Right forelimb (tissue), 1 donor: ENCODE data around the gene FRMD1.

Experiments
- DNase-seq: peaks from one replicate; pipeline ENCODE4 v3.0.0-alpha.2; 2018

FRMD1 gene

DNA sequence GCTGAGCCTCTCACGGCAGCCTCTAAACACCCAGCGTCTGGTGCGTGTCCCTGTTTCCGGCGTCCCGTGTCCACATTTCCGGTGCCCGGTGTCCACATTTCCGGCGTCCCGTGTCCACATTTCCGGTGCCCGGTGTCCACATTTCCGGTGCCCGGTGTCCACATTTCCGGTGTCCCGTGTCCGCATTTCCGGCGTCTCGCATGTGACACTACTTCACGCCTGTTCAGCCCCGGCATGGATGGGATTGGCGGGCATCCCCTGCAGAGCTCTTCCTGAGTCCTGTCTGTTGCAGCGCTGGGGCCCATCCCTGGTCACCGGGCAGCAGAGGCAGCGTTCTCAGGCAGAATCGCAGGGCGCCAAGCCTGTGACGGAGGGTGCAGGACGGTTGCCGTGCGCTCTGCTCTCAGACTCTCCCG, 3.2 kb downstream of the FRMD1 start:
- no peak for DNase-seq

DNA sequence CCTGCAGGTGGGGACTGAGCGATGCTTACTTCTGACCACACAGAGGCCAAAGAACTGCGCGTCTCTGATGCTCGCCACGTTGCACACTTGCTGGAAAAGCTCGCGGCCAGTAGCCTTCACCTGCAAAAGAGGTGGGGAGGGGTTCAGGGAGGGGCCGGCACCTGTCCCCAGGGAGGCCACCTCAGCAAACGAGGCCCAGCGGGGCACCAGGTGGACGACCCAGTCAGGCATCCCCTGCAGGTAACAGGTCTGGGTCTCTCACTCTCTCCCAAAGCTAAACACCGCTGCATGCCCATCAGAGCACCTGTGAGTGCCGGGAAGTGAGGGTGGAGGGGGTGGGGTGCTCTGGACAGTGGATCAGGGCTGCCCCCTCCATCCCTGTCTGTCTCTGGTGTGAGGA, 3.8 kb downstream of the FRMD1 start:
- no peak for DNase-seq

DNA sequence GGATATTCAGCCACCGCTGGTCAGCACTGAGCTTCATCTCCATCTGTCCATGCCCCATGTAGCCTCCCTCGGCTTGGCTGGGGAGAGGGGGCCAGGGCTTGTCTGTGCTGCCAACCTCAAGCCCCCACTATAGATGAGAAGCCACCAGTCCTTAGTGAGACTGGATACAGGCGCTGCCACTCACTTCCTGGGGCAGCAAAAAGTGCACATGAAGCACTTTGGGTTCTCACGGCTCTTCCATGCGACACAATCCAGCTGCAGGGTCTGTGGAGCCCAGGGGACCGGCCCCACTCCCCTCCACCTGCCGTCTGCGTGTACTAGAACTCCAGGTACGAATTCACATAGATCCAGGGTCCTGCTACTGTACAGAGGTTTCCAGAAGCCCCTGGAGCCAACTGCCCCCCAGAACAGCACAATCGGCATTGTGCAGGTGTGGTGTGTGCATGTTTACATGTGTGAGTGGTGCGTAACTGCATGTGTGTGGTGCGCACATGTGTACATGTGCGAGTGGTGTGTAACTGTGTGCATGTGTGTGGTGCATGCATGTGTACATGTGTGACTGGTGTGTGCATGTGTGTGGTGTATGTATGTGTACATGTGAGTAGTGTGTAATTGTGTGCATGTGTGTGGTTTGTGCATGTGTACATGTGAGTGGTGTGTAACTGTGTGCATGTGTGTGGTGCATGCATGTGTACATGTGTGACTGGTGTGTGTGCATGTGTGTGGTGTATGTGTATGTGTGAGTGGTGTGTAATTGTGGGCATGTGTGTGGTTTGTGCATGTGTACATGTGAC, 4.9 kb downstream of the FRMD1 start:
- no peak for DNase-seq

DNA sequence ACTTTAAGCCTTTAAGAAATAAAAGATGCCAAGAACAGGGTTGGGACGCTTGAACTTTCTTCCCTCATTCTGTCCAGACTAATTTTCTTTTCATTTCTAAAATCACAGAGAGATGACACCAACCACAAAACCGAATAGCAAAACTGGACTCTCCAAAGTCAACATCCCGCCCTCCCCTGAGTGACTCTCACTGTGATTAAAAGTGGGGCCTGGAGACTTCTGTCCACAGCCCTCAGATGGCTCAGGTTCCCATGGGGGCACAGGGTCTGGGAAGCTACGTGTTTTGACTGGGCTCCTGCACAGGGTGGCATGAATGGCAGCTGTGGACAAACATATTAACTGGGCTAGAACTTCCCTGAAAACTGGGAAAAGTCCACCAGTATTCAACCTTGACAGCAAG, 6.3 kb downstream of the FRMD1 start:
- no peak for DNase-seq

DNA sequence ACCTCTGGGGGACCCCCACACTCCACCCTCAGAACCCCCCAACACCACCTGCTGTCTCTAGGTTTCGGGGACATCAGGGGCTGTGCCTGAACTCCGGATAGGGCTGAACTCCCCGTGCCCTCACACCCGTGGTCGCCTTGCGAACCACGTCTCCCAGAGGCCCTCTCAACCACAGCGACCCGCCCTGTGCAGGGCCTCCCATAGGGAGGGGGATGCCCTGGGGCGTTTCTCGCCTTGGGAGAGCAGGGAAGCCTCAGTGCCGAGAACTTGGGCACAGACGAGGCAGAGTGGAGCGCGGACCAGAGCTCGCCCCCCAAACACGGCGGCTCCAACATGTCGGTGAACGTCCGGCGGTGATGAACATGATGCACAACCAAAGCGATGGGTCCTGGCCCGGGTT, 6.8 kb downstream of the FRMD1 start:
- no peak for DNase-seq

DNA sequence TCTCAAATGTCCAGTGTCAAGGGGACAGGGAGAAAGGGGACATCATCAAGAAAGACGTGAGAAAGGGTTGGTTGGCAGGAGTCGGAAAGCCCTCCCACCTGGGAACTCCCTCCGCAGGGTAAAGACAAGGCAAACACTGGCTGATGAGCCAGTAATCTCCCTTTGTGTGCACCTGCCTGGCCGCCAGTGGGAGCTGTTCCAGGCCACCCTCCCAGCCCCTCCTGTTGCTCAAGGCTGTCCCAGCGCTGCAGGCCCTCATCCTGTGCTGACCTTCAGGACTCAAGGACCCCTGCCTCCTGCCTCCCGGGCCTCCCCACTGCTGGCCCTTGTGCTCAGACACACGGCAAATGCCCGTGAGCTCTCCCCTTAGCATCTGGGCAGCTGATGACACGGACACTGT, 7.4 kb downstream of the FRMD1 start:
- DNase-seq: no peak

DNA sequence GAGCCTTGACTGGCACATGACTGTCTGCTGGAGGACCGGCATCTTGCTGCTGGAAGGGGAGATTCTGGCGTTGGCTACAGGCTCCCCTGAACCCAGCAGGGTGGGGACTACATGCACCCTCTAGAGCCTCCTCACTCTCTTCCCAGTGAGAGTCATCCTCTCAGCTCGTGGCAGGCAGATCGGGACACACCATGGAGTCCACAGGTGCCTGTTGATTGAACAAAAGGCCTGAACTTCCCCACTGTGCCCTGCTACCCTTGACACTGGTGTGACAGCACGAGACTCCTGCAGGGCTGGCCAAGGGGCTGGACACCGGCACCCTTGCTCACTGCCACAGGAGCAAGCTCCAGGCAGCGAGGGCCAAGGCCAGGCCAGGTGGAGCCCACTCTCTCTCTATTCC, 8.2 kb downstream of the FRMD1 start:
- no peak for DNase-seq

DNA sequence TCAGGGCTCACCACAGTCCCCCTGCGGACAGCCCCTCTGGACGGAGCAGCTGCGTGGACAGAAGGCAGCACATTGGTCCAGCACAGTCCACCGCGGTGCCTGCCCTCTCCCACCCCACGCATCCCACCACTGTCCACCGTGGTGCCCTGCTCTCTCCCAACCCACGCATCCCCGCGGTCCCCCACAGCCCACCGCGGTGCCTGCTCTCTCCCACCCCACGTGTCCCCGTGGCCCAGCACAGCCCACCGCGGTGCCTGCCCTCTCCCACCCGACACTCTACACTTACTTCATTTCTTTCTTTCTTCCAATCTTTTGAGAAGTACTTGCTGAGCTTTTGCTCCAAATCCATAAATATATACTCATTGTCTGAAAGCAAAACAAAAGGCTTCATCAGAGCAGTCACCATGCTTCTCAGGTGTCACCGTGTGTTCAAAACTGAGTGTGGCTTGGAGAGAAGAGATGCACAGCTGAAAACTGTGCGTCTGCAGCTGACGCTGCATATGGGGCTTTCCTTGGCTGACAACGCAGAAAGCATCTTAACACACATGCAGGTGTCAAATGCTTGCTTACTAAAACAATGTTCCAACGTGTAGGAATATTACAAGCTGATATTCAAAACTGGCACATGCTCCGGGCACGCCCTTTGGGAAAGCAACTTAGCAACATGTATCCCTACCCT, 11.8 kb downstream of the FRMD1 start:
- DNase-seq: no peak

DNA sequence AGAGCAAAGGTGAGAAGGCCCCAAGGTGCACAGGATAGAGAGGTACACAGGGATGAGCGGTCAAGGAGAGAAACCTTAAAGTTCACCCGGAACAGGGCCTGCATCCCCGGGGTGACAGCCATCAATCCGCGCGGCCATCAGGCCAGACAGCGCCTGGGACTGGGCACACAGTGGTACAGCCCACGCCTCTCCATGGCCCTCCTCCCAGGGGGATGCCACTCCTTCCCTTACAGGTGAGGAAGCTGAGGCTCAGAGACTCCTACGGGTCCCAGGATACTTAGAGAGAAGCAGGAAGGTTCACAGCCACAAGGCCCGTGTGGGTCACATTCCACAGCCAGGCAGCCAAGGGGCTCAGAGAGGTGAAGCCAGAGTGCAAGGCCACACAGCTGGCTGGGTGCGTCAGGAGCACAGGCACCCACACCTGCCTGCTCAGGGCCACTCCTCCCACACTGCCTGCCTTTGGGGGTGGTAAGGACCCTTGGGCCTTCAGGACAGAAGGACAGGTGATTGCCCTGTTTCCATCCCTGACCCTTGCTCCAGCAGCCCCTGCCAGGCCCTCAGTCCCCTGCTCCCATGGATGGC, 14.7 kb downstream of the FRMD1 start:
- DNase-seq: no peak

DNA sequence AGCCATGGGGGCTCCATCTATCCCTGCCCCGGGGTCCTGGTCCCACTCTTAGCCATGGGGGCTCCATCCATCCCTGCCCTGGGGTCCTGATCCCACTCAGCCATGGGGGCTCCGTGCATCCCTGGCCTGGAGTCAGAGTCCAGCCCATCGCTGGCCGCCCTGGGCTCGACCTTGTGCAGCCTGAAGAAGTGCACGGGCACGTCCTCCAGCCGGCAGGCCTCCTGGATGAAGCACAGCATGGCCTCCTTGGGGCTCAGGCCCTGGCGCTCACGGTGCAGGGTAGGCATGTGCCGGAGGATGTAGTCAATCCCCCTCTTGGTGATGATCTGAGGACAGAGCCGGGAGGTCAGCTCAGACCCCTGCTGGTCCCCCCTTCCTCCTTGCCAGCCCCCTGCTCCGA, 15.6 kb downstream of the FRMD1 start:
- no peak for DNase-seq

DNA sequence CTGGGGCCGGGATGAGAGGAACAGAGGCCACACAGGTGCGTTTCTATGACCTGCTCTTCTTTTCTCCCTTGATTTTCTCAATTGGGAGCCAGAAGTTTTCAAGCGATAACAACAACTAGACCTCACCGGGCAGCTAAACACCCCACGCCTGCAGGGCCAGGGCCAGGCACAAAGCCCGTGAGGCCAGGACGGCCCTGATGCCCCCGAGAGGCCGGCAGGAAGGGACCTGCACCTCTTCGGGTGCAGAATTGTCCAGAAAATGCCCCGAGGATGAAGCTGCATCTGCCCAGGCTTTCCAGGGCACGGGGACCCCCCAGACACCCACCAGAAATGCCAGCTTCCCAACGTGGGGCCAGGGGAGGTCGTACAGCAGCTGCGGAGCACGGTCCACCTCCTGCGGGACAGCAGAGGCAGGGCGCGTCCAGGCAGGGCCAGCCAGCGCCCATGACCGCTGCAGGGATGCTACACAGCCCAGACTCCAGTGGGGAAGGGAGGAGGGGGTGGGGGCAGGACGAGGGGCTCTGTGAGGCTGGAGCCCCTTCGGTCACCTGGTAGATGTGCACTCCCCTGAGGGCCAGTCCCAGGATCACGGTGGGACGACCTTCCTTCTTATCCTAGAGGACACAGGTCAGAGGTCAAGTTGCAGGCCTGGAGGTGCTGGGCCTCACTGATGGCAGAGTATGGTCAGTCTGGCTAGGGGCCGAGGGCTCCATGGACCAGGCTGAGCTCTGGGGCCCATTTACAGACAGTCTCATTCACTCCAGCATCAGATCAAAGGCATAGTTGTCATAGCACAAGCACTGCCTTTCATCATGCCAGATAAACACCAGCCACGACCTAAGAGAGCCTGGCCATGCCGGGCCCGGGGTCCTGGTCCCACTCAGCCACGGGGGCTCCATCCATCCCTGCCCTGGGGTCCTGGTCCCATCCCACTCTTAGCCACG, 16.4 kb downstream of the FRMD1 start:
- DNase-seq: no peak

DNA sequence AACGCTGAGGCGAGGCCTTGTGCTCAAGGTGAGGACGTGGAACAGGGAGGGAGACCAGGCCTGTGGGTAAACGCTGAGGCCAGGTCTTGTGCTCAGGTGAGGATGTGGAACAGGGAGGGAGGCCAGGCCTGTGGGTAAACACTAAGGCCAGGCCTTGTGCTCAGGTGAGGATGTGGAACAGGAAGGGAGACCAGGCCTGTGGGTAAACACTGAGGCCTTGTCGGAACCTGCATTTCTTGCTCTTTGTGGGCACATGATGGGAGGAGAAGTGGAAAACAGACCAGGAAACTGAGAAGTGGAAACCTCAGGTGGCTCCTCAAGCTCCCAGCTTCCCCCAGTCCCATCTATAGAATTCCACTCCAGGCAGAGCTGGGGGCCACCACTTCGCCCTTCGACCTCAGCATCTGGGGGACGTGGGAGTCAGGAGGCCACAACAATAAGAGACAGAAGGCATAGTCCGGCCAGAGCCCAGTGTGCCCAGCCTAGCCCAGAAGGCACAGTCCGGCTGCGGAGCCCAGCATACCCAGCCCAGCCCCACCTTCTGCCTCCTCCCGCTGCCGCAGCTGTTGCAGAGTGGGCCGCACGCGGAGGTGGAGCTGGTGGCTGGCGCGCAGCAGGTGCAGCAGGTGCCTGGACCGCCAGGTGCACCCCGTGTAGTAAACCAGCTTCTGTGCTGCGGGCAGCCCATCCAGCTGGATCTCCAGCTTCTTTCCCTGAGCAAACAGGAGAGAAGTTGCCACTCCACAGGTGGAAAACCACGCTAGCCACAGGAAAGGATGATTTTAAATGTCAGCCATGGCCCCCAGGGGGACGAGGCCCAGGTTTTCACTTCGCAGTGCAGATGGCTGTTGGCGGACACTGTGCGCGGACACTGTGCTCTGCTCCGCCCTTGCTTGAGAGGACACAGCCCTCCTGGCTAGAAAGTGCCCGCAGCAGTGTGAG, 17.5 kb downstream of the FRMD1 start:
- DNase-seq: no peak

DNA sequence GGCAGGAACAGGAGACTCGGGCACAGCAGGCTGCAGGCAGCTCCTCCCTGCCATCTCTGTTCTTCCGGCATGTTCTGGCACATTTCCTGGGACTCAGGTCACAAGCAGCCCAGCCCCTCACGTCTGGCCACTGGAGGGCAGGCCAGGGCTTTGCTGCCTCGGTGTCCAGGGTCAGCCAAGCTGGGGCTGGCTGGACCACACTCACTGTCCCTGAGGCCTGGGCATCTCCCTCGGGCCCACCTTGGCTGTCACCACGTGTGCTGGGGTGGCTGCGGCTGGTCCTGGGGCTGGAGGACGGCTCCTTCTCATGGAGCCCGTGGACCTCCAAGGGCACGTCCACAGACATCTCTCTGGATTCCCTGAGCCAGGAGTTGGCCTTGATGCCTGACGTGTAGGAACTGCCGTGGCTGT, 18.5 kb downstream of the FRMD1 start:
- peak; percentile 76 for DNase-seq

DNA sequence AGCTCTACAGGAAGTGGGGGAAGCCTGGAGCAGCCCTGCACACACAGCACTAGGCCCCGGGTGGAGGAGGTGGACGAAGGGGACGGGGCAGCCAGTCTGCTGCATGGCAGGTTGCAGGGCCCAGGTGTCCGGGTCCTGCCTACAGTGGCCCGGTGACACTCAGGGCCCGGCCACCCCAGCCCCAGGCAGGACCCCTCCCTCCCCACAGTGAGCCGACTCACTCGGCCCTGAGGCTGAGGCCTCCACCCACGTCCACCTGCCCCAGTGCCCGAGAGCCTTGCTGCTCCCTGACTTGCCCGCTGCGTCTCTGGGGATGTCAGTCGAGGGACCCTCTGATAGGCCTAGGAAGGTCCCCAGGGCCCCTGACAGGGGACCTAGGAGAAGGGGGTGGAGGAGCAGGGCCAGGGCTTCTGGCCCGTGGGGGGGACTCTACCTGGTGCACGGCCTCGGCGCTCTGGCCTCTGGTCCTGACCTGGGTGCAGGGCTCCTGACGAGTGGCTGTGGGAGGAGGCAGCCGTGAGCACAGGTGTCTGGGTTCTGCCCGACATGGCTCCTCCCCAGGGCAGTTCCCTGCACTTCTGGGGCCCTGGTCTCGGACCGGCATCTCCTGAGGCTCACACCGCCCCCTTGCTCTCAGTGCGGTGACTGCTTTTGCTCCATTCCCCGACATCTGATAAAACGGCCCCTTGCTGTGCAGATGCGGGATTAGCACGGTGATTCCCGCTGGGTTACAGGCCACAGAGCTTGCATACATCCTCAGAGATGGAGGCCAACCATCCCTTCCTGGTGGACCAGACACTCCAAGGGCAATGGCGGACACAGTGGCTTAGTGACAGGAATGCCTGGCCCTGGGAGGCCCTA, 20.1 kb downstream of the FRMD1 start:
- no peak for DNase-seq

DNA sequence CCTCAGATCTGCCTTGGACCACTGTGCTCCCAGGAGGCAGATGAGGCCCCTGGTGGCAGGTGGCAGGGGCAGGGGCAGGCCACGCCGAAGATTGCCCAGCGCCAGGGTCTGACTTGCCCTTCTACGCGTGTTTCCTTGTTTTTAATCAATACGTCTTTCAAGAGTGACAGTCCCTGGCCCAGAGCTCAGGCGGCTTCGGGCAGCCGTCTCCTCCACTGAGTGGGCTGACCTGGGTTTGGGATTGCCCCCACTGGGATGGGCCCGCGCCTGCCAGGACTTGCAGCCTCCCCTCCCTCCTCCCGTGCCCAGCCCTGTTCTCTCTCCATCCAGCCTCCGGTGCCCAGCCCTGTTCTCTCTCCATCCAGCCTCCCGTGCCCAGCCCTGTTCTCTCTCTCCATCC, 21.2 kb downstream of the FRMD1 start:
- no peak for DNase-seq

DNA sequence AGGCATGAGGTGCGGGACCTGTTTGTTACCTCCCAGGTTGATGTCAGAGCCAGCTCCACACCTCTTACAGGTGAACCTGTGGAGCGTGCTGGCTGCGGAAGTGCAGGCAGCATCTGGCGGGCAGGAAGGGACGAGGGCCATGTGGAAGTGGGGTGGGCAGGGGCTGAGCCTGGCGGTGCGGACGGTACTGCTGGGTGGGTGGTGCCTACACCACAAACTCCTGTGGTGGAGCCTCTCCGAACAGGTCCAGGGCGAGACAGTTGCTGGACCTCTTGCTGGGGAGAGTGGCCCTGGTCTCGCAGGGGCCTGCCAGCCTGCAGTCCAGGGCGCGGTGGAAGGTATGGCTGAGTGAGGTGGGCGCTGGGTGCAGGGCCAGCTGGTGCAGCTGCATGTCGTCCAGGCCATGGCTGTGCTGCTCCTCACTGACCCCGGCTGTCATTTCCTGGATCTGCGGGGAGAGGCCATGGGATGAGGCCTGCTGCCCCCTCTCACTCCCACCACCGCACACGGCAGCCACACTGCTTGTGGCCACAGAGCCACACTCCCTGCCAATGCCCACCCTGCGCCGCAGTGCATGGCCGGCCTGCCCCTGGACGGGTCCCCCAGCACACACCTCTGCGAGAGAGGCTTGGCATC, 22.0 kb downstream of the FRMD1 start:
- DNase-seq: no peak

DNA sequence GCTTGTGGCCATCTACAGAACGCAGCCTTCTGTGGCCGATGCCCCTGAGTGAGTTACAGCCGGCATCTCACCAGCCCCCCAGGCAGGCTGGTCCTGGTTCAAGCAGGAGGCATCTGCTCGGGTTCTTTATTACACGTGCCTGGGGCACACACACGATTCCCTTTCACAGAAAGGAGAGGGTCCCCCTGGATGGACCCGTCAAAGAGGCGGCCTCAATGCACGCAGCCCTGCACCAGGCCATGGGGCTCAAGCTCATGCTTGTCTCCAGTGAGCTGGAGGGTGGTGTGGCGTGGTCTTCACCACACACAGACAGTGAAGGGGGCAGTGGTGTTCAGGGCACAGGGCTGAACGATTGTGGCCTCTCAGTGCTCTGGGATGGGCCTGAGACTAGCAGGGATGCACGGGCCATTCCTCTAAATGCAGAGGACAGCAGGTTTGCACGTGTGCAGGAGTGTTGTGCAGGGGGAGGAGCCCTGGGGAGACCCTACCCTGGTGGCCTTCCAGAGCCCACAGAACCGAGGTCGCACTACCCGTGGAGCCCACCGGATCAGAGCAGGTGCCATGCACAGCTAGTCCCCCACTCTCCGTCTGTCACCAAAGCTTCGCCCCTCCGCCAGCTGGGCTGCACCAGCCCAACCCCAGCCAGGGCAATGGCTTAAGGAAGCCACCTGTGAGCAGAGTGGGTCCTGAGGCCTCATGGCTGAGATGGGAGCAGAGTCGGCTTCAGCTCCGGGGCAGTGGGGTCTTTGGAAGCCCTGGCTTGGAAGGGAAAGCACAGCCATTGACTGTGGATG, 23.1 kb downstream of the FRMD1 start:
- DNase-seq: no peak

DNA sequence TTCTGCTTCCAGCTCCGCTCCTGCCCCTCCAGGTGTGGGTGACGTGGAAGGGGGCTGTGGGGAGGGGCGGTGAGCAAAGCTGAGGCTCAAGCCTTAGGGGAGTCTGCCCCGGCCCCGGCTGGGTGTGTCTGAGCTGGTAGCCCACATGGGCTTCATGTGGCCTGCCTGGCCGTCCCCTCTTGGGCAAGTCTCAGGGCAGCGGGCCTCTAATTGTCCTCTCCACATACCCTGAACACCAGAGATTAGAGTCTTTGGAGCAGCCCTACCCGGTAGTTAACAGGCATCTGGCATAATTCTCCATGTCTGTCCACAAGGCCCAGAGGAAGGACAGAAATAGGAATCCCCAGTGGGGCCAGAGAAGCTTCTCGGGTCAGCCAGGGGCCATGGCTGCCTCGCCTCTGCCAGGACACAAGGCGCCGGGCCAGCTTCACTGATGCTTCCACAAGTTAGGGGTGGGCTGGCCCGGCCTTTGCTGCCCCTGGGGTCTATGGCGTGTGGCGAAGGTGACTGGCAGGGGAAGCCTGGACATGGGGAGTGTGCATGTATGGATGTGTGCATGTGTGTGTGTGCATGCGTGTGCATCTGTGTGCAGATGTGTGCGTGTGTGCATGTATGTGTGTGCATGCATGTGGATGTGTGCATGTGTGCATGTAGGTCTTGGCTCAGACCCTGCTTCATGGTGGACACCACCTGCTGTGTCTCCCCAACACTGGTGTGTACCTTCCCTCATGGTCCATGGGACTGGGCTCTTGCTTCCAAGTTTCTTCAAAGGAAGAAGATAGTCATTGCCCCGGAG, 24.0 kb downstream of the FRMD1 start:
- DNase-seq: no peak
